Stimulated activated CD4-positive, alpha-beta T cell treated with anti-CD3 and anti-CD28 coated beads, Interleukin-1b, Interleukin-23, amount 100 ng/mL, for 48 hours (primary cell): ENCODE data around the gene HES5.
"Not testable (repeated sequence)": the region's sequence is repeated elsewhere in the genome, so short reads cannot be mapped to it uniquely, and the experiment has no call there.

Experiments
- DNase-seq: peaks from one replicate; pipeline ENCODE4 v3.0.0-alpha.2; 2020

Gene HES5

DNA sequence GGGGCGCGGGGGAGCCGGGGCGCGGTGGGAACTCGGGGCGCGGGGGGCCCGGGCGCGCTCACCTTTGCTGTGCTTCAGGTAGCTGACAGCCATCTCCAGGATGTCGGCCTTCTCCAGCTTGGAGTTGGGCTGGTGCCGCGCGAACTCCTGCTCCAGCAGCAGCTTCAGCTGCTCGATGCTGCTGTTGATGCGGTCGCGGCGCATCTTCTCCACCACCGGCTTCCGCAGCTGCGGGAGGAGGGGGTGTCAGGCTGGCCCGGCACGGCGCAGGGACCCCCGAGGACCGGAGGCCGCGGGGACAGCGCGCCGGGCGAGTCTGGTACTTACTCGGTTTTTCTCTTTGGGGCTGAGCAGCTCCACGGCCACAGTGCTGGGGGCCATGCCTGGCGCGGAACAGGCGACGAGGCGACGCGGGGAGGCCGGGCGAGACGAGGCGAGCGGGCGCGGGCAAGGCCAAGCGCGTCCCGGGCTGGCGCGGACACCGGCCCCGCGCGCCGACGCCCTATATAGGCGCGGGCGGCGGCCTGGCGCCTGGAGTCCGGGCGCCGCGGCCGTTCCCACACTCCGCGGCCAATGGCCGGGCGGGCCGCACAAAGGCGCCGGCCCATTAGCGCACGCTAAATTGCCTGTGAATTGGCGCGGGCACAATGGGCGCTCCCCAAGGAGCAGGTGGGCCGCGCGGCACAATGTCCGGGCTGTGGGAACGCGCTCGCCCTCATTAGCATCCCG, at the start of gene HES5:
Gene HES5 (minus strand): TSS at position 480 of the 729 bp plus-strand sequence. CDS start 99 bp downstream, at position 381.
- DNase-seq = no peak

- no peak for DNase-seq
Measured at GRCh38 chr1:2578758-2579118, 48.7 kb upstream of the HES5 start.

GRCh38 chr1:2577565-2578075, 47.6 kb upstream of the HES5 start:
- peak; percentile 52 for DNase-seq

- no peak for DNase-seq
Measured at GRCh38 chr1:2575801-2576663, 46.0 kb upstream of the HES5 start.

GRCh38 chr1:2574350-2574749, 44.3 kb upstream of the HES5 start:
- no peak for DNase-seq

DNA sequence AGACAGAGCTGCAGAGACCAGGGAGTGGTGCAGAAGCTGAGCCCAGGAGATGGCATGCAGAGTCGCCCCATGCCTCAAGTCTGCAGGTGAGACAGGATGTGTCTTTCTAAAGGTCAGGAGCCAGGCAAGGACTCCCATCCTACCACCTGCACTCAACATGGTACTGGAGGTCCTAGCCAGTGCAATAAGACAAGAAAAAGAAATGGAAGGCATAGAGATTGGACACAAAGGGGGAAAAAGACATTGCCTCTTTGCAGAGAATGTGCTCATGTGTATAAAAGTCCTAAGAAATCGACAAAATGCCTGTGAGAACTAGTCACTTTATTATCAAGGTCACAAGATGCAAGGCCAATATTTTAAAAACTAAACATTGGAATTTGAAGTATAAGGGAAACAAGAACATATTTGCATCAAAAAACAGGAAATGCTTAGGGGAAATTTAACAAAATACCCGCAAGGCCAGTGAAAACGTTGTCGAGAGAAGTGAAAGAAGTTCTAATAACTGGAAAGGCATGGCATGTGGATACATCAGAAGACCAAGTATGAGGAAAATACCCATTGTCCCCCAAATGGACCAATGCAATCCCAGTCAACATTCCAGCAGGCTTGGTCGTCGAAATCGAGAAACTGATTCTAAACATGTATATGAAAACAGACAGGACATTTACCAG, 43.3 kb upstream of the HES5 start:
- DNase-seq = no peak

GRCh38 chr1:2571348-2571747, 41.3 kb upstream of the HES5 start:
- no peak for DNase-seq

GRCh38 chr1:2570332-2570731, 40.3 kb upstream of the HES5 start:
- DNase-seq = no peak

DNA sequence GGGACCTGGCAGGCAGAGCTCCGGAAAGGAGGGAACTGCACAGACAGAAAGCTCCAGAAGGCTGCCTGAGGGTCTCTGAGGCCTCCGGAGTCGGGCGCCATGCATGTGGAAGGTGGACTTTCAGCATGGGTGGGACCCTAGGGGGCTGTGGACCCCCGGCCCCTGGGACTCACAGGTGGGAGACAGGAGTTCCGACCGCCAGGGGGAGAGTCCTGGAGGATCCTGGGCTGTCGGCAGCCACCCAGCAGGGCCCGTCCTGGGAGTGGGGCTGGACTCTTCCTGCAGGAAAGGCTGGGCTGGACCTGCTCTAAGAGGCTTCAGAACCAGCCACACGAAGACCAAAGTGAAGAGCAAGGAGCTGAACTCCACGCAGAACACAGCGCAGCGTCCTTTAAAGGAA, 39.6 kb upstream of the HES5 start:
- DNase-seq = not testable (repeated sequence)

DNA sequence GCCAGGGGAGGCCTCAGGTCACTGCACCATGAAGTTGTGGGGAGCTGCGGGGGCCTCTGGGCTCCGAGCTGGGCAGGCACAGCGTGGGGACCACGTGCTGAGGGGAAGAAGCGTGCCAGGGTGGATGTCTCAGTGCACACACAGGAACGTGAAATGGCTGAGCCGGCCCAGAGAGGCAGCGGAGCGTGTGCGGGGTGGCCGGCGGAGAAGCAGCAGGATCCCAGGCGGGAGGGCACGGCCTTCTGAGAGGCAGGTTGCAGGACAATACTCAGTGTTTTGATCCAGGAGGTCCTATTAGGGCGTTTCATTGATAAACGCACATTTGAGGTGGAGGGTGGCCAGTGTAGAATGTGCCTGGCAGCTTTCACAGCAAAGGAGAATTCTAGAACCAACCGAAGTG, 39.0 kb upstream of the HES5 start:
- no peak for DNase-seq

- not testable (repeated sequence) for DNase-seq
Measured at GRCh38 chr1:2568187-2568816, 38.2 kb upstream of the HES5 start.

- no peak for DNase-seq
Measured at GRCh38 chr1:2567083-2567679, 37.1 kb upstream of the HES5 start.

- no peak for DNase-seq
Measured at GRCh38 chr1:2566101-2567045, 36.3 kb upstream of the HES5 start.

GRCh38 chr1:2564815-2565374, 34.8 kb upstream of the HES5 start:
- DNase-seq = no peak

- no peak for DNase-seq
Measured at GRCh38 chr1:2564006-2564814, 34.1 kb upstream of the HES5 start.

GRCh38 chr1:2563205-2563604, 33.1 kb upstream of the HES5 start:
- no peak for DNase-seq

- no peak for DNase-seq
Measured at GRCh38 chr1:2561898-2562895, 32.1 kb upstream of the HES5 start.

- DNase-seq = no peak
Measured at GRCh38 chr1:2561446-2561845, 31.4 kb upstream of the HES5 start.
